Mesenchymal stem cell (in vitro differentiated cells and primary cell): Measurements from ENCODE around the gene MC1R.

ENCODE experiments used
- DNase-seq: peaks from one replicate; pipeline ENCODE4 v3.0.0-alpha.2; 2013
- H2AFZ ChIP-seq: one replicate; pipeline ENCODE4 v1.6.1; 2013; ENCODE audit warnings: low read depth, mild to moderate bottlenecking, control low read depth, inconsistent platforms, low read length, moderate library complexity
- H2AK5ac ChIP-seq: 2 replicates; pipeline ENCODE4 v1.6.1; 2013; ENCODE audit warnings: low read length, moderate library complexity, mild to moderate bottlenecking, inconsistent platforms; ENCODE audit not compliant: severe bottlenecking
- H2BK120ac ChIP-seq: one replicate; pipeline ENCODE4 v1.6.1; 2013; ENCODE audit warnings: low read depth, mild to moderate bottlenecking, inconsistent platforms, low read length, moderate library complexity
- H2BK12ac ChIP-seq, 2 experiments: one replicate each; pipeline ENCODE4 v1.6.1; 2013; ENCODE audit warnings: inconsistent platforms in 2 of 2, low read length in 2 of 2, mild to moderate bottlenecking in 2 of 2, moderate library complexity in 2 of 2, control low read depth in 1 of 2
- H2BK15ac ChIP-seq: one replicate; pipeline ENCODE4 v1.6.1; 2013; ENCODE audit warnings: mild to moderate bottlenecking, low read depth, inconsistent platforms; ENCODE audit not compliant: poor library complexity, severe bottlenecking
- H2BK5ac ChIP-seq: 2 replicates; pipeline ENCODE4 v1.6.1; 2013; ENCODE audit warnings: low read depth, mild to moderate bottlenecking, low read length, control low read depth, inconsistent platforms; ENCODE audit not compliant: poor library complexity, severe bottlenecking
- H3K14ac ChIP-seq, 2 experiments: one replicate each; pipeline ENCODE4 v1.6.1; 2013; ENCODE audit warnings: inconsistent platforms in 2 of 2, low read length in 2 of 2, control low read depth in 1 of 2, mild to moderate bottlenecking in 1 of 2, moderate library complexity in 1 of 2
- H3K18ac ChIP-seq, 2 experiments: one replicate each; pipeline ENCODE4 v1.6.1; 2013; ENCODE audit warnings: inconsistent platforms in 2 of 2, low read length in 2 of 2, control low read depth in 1 of 2, low read depth in 1 of 2, mild to moderate bottlenecking in 1 of 2
- H3K23ac ChIP-seq, 2 experiments: one replicate each; pipeline ENCODE4 v1.6.1; 2013; ENCODE audit warnings: inconsistent platforms in 2 of 2, low read length in 2 of 2, mild to moderate bottlenecking in 2 of 2, moderate library complexity in 2 of 2, control low read depth in 1 of 2
- H3K27ac ChIP-seq: 2 replicates; pipeline ENCODE4 v1.5.1; 2013; ENCODE audit warnings: mild to moderate bottlenecking, moderate library complexity, low read length, control low read depth, inconsistent platforms; ENCODE audit not compliant: poor library complexity, severe bottlenecking
- H3K27me3 ChIP-seq, 2 experiments: 2 replicates each; pipeline versions ENCODE4 v1.6.1 to v1.7.0; 2013; ENCODE audit warnings: low read length in 2 of 2, mild to moderate bottlenecking in 2 of 2, moderate library complexity in 2 of 2, control low read depth in 1 of 2, inconsistent platforms in 1 of 2; ENCODE audit not compliant: control insufficient read depth in 1 of 2, insufficient read depth in 1 of 2
- H3K36me3 ChIP-seq, 2 experiments: 2 replicates each; pipeline versions ENCODE4 v1.6.1 to v1.7.0; 2013; ENCODE audit warnings: low read length in 2 of 2, control low read depth in 1 of 2, inconsistent platforms in 1 of 2, low read depth in 1 of 2, mild to moderate bottlenecking in 1 of 2; ENCODE audit not compliant: insufficient read depth in 2 of 2, control insufficient read depth in 1 of 2
- H3K4ac ChIP-seq, 2 experiments: one replicate each; pipeline ENCODE4 v1.6.1; 2013; ENCODE audit warnings: inconsistent platforms in 2 of 2, low read length in 2 of 2, mild to moderate bottlenecking in 2 of 2, moderate library complexity in 2 of 2, control low read depth in 1 of 2, low read depth in 1 of 2
- H3K4me1 ChIP-seq: 2 replicates; pipeline ENCODE4 v1.6.1; 2013; ENCODE audit warnings: low read depth, low read length, control low read depth; ENCODE audit not compliant: control insufficient read depth, insufficient read depth
- H3K4me2 ChIP-seq: 2 replicates; pipeline ENCODE4 v1.6.1; 2013; ENCODE audit warnings: low read length, mild to moderate bottlenecking, inconsistent platforms; ENCODE audit not compliant: poor library complexity, severe bottlenecking
- H3K4me3 ChIP-seq, 2 experiments: 2 replicates each; pipeline versions ENCODE4 v1.5.1 to v1.7.0; 2013; ENCODE audit warnings: low read length in 2 of 2, mild to moderate bottlenecking in 2 of 2, control low read depth in 1 of 2, low read depth in 1 of 2; ENCODE audit not compliant: insufficient read depth in 1 of 2
- H3K79me1 ChIP-seq: replicated peaks from 2 replicates; pipeline ENCODE4 v1.6.1; 2013; ENCODE audit warnings: mild to moderate bottlenecking, control low read depth, low read length, inconsistent platforms; ENCODE audit not compliant: poor library complexity, severe bottlenecking
- H3K9ac ChIP-seq: 2 replicates; pipeline ENCODE4 v1.7.0; 2013; ENCODE audit warnings: mild to moderate bottlenecking, low read length, moderate library complexity
- H3K9me3 ChIP-seq: 2 replicates; pipeline ENCODE4 v1.7.0; 2013; ENCODE audit warnings: mild to moderate bottlenecking, low read length; ENCODE audit not compliant: control insufficient read depth
- H4K8ac ChIP-seq: one replicate; pipeline ENCODE4 v1.6.1; 2013; ENCODE audit warnings: inconsistent platforms, mild to moderate bottlenecking, low read length, moderate library complexity
- H4K91ac ChIP-seq: one replicate; pipeline ENCODE4 v1.6.1; 2013; ENCODE audit warnings: mild to moderate bottlenecking, low read length, inconsistent platforms
- WGBS: methylation state at CpG from one replicate; pipeline ENCODE4 v1.1.7; 2013; ENCODE audit warnings: mixed read lengths; 5-methylcytosine and 5-hydroxymethylcytosine counted together

Gene MC1R

GRCh38 chr16:89915303-89916232 lies 3.1 kb upstream of the MC1R start:
- no peak overlapping the region for H3K18ac ChIP-seq

GRCh38 chr16:89917773-89918452 lies 749 bp upstream of the MC1R start:
- Histone ChIP-seq H2BK12ac (peak overlapping the region; percentile 22 to 75), H3K4ac (peak overlapping the region; percentile 83 to 94), H3K4me3 (peak overlapping the region; percentile 56 to 76), H3K4me2 (peak overlapping the region; percentile 94), H4K8ac (peak overlapping the region; percentile 93), H2AFZ (peak overlapping the region; percentile 72), H3K23ac (peak overlapping the region in 1 of 2 experiments; percentile 16), H2BK5ac (no peak overlapping the region), H3K14ac (peak overlapping the region in 1 of 2 experiments; percentile 48), H3K18ac (peak overlapping the region; percentile 89 to 95), H3K36me3 (peaks cover 11 to 21% of the 10 kb centered on the region in 2 experiments), H2AK5ac (no peak overlapping the region), H3K79me1 (peaks cover 2% of the 10 kb centered on the region), H3K27ac (peak overlapping the region; percentile 36), H3K9ac (peak overlapping the region; percentile 66), H2BK120ac (peak overlapping the region; percentile 81), H2BK15ac (peak overlapping the region; percentile 97), H3K4me1 (peaks cover 41% of the 10 kb centered on the region), H3K27me3 (no peaks in the 10 kb centered on the region), H4K91ac (peak overlapping the region; percentile 94), H3K9me3 (no peaks in the 10 kb centered on the region)
- DNase-seq, result peak; percentile 85
- under 1% methylated on average over 35 of the region's 39 CpGs for WGBS

More at GRCh38 chr16:89915303-89916232, 3.1 kb upstream of the MC1R start:
- Histone ChIP-seq H2BK15ac (no peak overlapping the region), H3K9me3 (no peaks in the 10 kb centered on the region), H4K91ac (peak overlapping the region; percentile 24), H3K4ac (no peak overlapping the region), H3K27me3 (no peaks in the 10 kb centered on the region), H2BK5ac (no peak overlapping the region), H2BK12ac (no peak overlapping the region), H3K36me3 (peaks cover 31 to 42% of the 10 kb centered on the region in 2 experiments), H2BK120ac (no peak overlapping the region), H2AFZ (no peak overlapping the region), H2AK5ac (no peak overlapping the region), H3K4me1 (peaks cover 32% of the 10 kb centered on the region), H3K27ac (no peak overlapping the region), H3K4me2 (no peak overlapping the region), H3K79me1 (peaks cover 5% of the 10 kb centered on the region), H4K8ac (no peak overlapping the region), H3K14ac (no peak overlapping the region), H3K4me3 (no peak overlapping the region), H3K9ac (no peak overlapping the region), H3K23ac (no peak overlapping the region)
- WGBS, result 93% methylated on average over 40 of the region's 40 CpGs
- DNase-seq, result no peak

GRCh38 chr16:89919535-89920406 lies 1.1 kb downstream of the MC1R start:
- Histone ChIP-seq H2BK5ac (no peak overlapping the region), H2AFZ (no peak overlapping the region), H2BK120ac (peak overlapping the region; percentile 99), H3K18ac (peak overlapping the region; percentile 68 to 98), H3K79me1 (peaks cover 7% of the 10 kb centered on the region), H3K9me3 (no peaks in the 10 kb centered on the region), H3K4me3 (peak overlapping the region in 1 of 2 experiments; percentile 86), H3K4ac (peak overlapping the region; percentile 7 to 41), H3K36me3 (peaks cover 0 to 12% of the 10 kb centered on the region in 2 experiments), H3K23ac (no peak overlapping the region), H3K14ac (peak overlapping the region in 1 of 2 experiments; percentile 79), H2BK15ac (peak overlapping the region; percentile 97), H2AK5ac (peak overlapping the region; percentile 58), H4K8ac (peak overlapping the region; percentile 83), H3K27me3 (no peaks in the 10 kb centered on the region), H3K4me2 (no peak overlapping the region), H3K27ac (no peak overlapping the region), H3K9ac (peak overlapping the region; percentile 100), H4K91ac (peak overlapping the region; percentile 94), H3K4me1 (peaks cover 56% of the 10 kb centered on the region), H2BK12ac (peak overlapping the region; percentile 85 to 91)
- WGBS, result 97% methylated on average over 52 of the region's 52 CpGs
- DNase-seq, result no peak
